ENCODE measurements around the gene UBIAD1.

Gene UBIAD1, protein sequence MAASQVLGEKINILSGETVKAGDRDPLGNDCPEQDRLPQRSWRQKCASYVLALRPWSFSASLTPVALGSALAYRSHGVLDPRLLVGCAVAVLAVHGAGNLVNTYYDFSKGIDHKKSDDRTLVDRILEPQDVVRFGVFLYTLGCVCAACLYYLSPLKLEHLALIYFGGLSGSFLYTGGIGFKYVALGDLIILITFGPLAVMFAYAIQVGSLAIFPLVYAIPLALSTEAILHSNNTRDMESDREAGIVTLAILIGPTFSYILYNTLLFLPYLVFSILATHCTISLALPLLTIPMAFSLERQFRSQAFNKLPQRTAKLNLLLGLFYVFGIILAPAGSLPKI

DNA sequence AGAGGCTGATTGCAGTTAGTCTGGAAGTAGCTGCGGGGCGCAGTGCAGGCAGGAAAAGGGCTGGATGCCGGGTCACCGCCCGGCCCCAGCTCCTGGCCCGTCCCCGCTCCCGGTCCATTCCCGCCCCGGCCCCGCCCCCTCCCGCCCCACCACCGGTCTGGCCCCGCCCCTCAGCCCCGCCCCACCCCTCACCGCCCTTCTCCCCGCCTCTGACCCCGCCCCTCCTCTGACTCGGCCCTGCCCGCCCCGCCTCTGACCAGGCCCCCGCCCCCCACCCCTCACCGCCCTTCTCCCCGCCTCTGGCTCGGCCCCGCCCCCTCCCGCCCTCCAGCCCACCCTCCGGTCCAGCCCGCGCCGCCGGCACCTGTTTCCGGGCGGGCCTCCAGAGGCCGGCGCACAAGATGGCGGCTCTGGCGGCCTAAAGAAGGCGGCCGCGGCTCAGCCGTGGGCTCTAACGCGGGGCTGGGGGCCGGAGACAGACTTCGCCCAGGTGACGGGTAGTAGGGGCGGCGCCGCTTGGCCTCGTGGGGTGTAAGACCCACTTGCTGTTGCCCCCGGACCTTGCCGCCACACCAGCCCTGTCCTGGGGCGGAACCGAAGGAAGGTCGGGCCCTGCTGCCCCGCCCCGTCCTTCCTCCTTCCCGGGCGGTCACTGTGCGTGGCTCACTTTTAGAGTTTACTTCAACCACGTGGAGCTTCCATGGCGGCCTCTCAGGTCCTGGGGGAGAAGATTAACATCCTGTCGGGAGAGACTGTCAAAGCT, at the start of gene UBIAD1:
Gene UBIAD1 (plus strand): TSS at position 367 of the 763 bp plus-strand sequence. CDS start 334 bp downstream, at position 701.
- DNase-seq = peak; percentile 95

DNA sequence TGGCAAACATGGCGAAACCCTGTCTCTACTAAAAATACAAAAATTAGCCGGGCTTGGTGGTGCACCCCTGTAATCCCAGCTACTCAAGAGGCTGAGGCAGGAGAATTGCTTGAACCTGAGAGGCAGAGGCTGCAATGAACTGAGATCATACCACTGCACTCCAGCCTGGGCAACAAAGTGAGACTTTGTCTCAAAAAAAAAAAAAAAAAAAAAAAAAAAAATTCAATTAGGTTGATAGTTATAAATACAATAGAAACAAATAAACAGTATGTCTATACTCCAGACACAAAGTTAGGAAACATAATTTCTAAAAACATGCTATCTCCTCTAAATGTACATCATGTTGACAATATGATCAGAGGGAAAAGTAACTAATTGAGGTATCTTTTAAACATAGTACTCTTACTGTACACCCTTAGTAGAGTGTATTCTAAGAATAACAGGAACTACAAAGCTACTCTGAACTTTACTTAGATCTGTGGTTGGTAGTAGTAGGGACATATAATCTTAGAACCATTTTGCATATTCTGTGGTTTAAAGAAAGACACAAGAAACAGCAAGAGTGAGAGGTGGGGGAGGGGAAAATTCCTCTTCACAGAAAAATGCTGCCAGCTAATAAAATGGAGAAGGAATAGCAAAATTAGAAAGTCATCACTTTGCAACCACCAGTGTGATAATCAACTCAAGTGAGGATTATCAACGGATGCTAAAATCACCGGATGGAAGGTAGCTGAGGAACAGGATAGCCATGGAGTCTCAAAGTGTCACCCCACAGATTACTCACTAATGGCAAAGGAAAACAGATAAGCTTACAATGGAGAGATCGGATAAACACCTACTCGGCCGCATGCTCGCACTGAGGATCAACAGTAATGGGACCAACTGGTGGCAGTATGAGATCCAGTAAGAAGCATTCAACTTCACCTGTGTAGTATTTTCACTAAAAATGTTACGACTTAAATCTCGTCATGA, 45.6 kb upstream of the UBIAD1 start:
- DNase-seq = no peak

GRCh38 chr1:11229203-11229602, 43.8 kb upstream of the UBIAD1 start:
- no peak for DNase-seq

DNA sequence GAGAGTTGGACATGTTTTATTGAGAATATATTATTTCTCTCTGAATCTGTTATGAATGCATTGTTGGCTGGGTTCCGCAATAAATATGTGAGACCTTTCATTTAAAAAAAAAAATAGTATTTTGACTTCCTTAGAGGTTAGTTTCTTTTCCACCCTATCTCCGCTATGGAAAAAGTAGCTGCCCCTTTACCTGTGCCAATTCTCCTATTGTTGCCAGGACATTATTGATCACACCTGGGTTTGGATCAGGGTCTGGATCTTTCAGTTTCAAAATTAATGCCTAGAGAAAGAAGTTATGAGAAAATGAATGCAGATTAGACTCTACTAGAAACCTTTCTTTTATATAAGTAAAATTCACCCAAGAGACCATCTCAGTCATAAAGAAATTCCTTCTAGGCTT, 39.8 kb upstream of the UBIAD1 start:
- no peak for DNase-seq

DNA sequence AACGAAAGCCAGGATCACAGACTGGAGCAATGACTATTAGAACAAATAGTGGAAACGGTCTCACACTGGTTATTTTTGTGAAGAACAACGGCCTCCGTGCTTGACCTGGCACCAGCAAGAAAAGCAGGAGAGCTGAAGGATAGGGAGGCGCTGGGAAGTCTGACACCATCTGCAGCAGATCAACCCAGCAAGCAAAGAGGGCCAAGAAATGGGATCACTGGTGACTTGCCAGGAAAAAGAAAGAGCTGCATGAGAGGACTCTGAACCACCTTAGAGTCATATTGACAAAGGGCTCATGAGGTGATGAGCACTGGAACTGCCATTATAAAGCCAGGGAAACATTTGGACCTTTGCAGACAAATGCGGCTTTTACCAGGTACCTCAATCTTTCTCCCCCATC, 35.6 kb upstream of the UBIAD1 start:
- DNase-seq = no peak

DNA sequence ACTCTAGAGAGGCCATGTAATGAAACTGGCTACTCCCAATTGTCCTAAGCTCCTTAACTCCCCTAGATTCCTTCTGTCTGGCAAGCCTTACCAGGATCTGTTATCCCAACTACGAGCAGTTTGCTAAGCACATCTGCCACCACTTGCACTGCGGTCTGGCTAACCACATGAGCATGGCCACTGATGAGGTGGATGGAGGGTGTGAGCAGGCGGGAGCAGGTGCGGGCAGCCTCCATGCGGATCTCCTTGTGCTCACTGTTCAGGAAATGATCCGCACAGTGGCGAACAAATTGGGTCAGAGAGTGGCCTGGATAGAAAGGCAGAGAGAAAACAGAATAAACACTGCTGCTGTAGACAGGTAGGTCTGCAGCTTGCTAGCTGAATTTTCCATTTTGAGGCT, 34.7 kb upstream of the UBIAD1 start:
- no peak for DNase-seq

DNA sequence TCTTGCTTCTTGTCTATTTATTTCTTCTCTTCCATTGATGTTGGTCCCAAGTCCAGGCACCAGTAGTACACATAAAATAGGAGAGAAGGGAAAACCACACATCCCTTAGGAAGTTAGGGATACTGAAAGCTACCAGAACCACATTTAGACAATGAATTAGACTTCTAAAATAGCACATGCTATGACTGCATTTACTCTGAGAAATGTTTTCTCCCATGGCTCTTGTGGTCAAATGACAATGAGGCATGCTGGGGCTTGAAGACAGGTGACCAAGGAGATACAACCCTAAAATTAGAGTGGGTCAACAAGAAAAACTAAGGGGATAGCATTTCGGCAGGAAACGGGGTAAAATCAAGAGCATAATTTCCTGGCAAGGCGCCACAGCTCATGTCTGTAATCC, 27.8 kb upstream of the UBIAD1 start:
- DNase-seq = no peak

GRCh38 chr1:11245904-11246719, 26.9 kb upstream of the UBIAD1 start:
- no peak for DNase-seq

GRCh38 chr1:11248169-11248568, 24.8 kb upstream of the UBIAD1 start:
- DNase-seq = no peak

DNA sequence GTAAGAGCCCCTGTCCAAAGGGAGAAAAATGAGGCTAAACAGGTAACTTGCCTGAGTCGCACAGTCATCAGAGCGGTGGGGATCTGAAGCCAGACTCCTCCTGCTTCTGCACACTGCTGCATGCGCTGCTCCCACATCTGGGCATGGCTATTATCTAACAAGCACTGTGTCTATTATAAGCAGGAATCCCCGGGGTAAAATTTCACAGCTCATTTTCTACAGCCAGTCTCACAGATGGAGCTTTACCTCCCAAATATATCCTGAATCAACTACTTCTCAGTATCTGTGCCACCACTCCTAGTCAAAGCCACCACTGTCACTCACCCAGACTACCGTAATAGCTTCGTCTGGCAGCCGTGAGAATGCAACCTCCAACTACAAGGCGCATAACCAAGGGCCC, 20.5 kb upstream of the UBIAD1 start:
- DNase-seq = no peak

DNA sequence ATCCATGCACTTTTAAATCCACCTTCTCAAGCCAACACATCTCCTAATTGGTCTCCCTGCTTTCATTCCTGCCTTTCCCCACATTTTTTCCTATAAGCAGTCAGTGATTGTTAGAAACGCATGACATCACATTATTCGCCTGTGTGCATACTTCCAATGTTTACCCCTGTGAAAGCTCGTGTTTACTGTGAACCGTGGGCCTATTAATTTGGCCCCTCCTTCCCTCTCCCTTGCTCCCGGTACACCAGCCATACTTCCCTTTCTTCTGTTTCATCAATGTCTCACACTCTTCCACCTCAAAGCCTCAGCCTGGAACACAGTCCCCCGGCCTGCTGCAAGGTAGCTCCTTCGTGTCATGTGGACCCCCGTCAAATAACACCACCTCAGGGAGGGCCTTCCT, 19.8 kb upstream of the UBIAD1 start:
- no peak for DNase-seq

- DNase-seq = no peak
Observed at GRCh38 chr1:11256299-11256698, 16.7 kb upstream of the UBIAD1 start.

- DNase-seq = peak; percentile 100
Observed at GRCh38 chr1:11262171-11263049, 10.6 kb upstream of the UBIAD1 start, which contains the start of gene MTOR. MTOR (minus strand) TSS chr1:11262551; CDS start chr1:11259409, 3,142 bp downstream.

GRCh38 chr1:11266268-11267074, 6.5 kb upstream of the UBIAD1 start:
- DNase-seq = no peak

DNA sequence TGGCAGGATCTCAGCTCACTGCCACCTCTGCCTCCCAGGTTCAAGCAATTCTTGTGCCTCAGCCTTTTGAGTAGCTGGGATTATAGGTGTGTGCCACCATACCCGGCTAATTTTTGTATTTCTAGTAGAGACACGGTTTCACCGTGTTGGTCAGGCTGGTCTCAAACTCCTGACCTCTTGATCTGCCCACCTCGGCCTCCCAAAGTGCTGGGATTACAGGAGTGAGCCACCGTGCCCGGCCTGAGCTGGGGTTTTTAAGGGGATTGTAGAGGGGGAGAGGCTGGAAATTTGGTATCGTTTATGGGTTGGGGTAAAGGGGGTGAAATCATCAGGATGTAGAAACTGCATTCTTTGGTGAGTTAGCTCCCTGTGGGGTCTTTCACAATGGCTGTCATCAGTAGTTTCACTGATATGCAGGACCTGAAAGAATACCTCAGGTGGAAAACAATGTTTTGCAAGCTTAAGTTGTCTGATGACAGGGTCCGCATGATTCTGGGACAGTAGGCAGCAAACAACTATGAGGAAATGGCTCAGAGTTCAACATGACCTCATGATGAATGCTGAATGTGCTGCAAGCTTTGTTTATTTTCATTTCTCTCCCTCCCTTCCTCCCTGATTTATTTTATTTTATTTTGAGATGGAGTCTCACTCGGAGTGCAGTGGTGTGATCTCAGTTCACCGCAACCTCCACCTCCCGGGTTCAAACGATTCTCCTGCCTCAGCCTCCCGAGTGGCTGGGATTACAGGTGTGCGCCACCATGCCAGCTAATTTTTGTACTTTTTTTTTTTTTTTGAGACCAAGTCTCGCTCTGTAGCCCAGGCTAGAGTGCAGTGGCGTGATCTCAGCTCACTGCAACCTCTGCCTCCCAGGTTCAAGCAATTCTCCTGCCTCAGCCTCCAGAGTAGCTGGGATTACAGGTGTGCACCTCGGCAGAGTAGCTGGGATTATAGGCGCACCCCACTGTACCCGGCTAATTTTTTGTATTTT, 5.4 kb upstream of the UBIAD1 start:
- peak; percentile 23 for DNase-seq

- DNase-seq = no peak
Observed at GRCh38 chr1:11272544-11272831, 510 bp upstream of the UBIAD1 start.

DNA sequence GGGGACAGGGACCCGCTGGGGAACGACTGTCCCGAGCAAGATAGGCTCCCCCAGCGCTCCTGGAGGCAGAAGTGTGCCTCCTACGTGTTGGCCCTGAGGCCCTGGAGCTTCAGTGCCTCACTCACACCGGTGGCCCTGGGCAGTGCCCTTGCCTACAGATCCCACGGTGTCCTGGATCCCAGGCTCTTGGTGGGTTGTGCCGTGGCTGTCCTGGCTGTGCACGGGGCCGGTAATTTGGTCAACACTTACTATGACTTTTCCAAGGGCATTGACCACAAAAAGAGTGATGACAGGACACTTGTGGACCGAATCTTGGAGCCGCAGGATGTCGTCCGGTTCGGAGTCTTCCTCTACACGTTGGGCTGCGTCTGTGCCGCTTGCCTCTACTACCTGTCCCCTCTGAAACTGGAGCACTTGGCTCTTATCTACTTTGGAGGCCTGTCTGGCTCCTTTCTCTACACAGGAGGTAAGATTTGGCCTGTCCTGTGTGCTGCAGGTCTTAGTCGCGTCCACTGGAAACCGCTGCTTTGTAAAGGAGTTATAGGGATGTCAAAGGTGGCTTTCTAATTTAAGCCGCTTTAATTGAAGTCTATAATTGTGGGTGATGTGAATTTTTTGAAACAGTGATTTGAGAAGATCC, 717 bp downstream of the UBIAD1 start:
- no peak for DNase-seq

GRCh38 chr1:11279152-11279551, 6.2 kb downstream of the UBIAD1 start:
- DNase-seq = no peak

GRCh38 chr1:11279630-11280029, 6.6 kb downstream of the UBIAD1 start:
- DNase-seq = no peak

All from suppressor macrophage treated with lipopolysaccharide for 4 hours (primary cell).